ENCODE results near the gene ZNF467.

The ZNF467 gene

GRCh38 chr7:149778696-149779501, 5.5 kb upstream of the ZNF467 start:
- Histone ChIP-seq H4K20me1 (ENCODE audit: insufficient read depth, low read length) (peaks cover 13% of the 10 kb centered on the region), H3K27me3 (ENCODE audit: insufficient read depth, low read length, poor library complexity) (peaks cover 9% of the 10 kb centered on the region), H3K9me3 (ENCODE audit: insufficient read depth, low read length, severe bottlenecking) (no peaks in the 10 kb centered on the region), H3K4me1 (ENCODE audit: insufficient read depth, low read length) (no peaks in the 10 kb centered on the region), H3K79me2 (ENCODE audit: insufficient read depth, low read length) (no peaks in the 10 kb centered on the region), H2AFZ (ENCODE audit: low read depth, low read length) (no peak overlapping the region), H3K4me3 (ENCODE audit: low read depth in 1 of 2, low read length in 2 of 2) (no peak overlapping the region), H3K36me3 (ENCODE audit: insufficient read depth, low read length) (no peaks in the 10 kb centered on the region), H3K4me2 (ENCODE audit: insufficient read depth, low read length) (no peak overlapping the region), H3K27ac (ENCODE audit: low read length) (no peak overlapping the region), H3K9ac (ENCODE audit: low read depth, low read length) (no peak overlapping the region)
- DNase-seq (no peak), ATAC-seq (ENCODE audit: insufficient read depth, low read depth) (no peak)
- TF ChIP-seq EZH2 (IDR thresholded peaks at IDR 0.05; ENCODE audit: borderline replicate concordance, low read depth, low read length, severe bottlenecking): no peak
- TF ChIP-seq, protein P1, sequence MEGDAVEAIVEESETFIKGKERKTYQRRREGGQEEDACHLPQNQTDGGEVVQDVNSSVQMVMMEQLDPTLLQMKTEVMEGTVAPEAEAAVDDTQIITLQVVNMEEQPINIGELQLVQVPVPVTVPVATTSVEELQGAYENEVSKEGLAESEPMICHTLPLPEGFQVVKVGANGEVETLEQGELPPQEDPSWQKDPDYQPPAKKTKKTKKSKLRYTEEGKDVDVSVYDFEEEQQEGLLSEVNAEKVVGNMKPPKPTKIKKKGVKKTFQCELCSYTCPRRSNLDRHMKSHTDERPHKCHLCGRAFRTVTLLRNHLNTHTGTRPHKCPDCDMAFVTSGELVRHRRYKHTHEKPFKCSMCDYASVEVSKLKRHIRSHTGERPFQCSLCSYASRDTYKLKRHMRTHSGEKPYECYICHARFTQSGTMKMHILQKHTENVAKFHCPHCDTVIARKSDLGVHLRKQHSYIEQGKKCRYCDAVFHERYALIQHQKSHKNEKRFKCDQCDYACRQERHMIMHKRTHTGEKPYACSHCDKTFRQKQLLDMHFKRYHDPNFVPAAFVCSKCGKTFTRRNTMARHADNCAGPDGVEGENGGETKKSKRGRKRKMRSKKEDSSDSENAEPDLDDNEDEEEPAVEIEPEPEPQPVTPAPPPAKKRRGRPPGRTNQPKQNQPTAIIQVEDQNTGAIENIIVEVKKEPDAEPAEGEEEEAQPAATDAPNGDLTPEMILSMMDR (IDR thresholded peaks at IDR 0.05; ENCODE audit: borderline replicate concordance, extremely low read depth, low read length, poor library complexity, severe bottlenecking): no peak

DNA sequence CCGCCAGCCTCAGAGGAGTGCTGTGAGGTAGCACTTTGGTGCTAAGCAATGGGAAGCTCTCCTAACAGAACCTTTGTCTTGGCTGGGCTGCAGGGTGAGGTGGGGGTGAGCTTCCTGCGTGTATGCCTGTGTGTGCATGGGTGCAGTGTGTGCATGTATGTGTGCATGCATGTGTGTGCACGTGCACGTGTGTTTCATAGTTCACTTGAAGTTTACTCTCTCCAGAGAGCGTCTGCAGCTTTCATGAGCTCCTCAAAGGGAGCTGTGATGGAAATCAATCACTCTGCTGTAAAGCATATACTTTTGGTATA, 4.9 kb upstream of the ZNF467 start:
- H3K79me2 ChIP-seq (ENCODE audit: insufficient read depth, low read length): no peaks in the 10 kb centered on the region
- no peaks in the 10 kb centered on the region for H3K36me3 ChIP-seq (ENCODE audit: insufficient read depth, low read length)
- no peak for TF ChIP-seq EZH2 (IDR thresholded peaks at IDR 0.05; ENCODE audit: borderline replicate concordance, low read depth, low read length, severe bottlenecking)
- TF ChIP-seq, protein P1 (IDR thresholded peaks at IDR 0.05; ENCODE audit: borderline replicate concordance, extremely low read depth, low read length, poor library complexity, severe bottlenecking): no peak
- H3K9ac ChIP-seq (ENCODE audit: low read depth, low read length): no peak overlapping the region
- H4K20me1 ChIP-seq (ENCODE audit: insufficient read depth, low read length): peaks cover 13% of the 10 kb centered on the region
- H3K4me1 ChIP-seq (ENCODE audit: insufficient read depth, low read length): peaks cover 4% of the 10 kb centered on the region
- H2AFZ ChIP-seq (ENCODE audit: low read depth, low read length): no peak overlapping the region
- H3K27ac ChIP-seq (ENCODE audit: low read length): no peak overlapping the region
- DNase-seq (no peak), ATAC-seq (ENCODE audit: insufficient read depth, low read depth) (no peak)
- no peak overlapping the region for H3K4me3 ChIP-seq (ENCODE audit: low read depth in 1 of 2, low read length in 2 of 2)
- H3K9me3 ChIP-seq (ENCODE audit: insufficient read depth, low read length, severe bottlenecking): no peaks in the 10 kb centered on the region
- H3K4me2 ChIP-seq (ENCODE audit: insufficient read depth, low read length): no peak overlapping the region
- peaks cover 15% of the 10 kb centered on the region for H3K27me3 ChIP-seq (ENCODE audit: insufficient read depth, low read length, poor library complexity)

DNA sequence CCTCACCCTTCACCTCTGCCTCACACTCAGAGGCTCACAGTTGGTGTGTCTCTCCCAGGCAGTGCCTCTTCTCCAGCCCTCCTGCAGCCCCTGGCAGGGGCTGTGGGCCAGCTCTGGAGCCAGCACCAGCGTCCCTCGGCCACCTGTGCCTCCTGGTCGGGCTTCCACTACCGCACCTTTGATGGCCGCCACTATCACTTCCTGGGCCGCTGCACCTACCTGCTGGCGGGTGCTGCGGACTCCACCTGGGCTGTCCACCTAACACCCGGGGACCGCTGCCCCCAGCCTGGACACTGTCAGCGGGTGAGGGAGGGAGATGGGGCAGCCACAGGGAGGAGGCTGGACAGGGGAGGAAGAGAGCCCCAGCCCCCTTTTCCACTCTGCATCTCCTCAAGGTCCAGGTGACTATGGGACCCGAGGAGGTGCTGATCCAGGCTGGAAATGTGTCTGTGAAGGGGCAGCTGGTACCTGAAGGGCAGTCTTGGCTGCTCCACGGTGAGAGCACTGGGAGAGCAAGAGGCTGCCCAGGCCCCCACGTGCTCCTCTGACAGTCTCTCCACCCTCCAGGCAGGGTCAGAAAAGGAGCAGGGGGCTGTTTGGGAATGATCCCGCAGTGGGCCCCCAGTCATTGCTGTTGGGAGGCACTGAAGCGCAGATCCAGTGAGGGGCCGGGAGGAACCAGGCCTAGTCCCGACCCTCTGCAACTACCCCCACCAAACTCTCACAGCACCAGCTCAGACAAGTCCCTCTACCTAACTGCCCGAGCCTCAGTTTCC, 4.4 kb upstream of the ZNF467 start:
- ATAC-seq (ENCODE audit: insufficient read depth, low read depth): no peak
- no peak for TF ChIP-seq EZH2 (IDR thresholded peaks at IDR 0.05; ENCODE audit: borderline replicate concordance, low read depth, low read length, severe bottlenecking)
- TF ChIP-seq, protein P1 (IDR thresholded peaks at IDR 0.05; ENCODE audit: borderline replicate concordance, extremely low read depth, low read length, poor library complexity, severe bottlenecking): no peak
- Histone ChIP-seq H3K9ac (ENCODE audit: low read depth, low read length) (no peak overlapping the region), H3K4me2 (ENCODE audit: insufficient read depth, low read length) (no peak overlapping the region), H3K27ac (ENCODE audit: low read length) (no peak overlapping the region), H3K4me3 (ENCODE audit: low read depth in 1 of 2, low read length in 2 of 2) (no peak overlapping the region), H3K27me3 (ENCODE audit: insufficient read depth, low read length, poor library complexity) (peaks cover 19% of the 10 kb centered on the region), H3K9me3 (ENCODE audit: insufficient read depth, low read length, severe bottlenecking) (no peaks in the 10 kb centered on the region), H2AFZ (ENCODE audit: low read depth, low read length) (no peak overlapping the region), H3K4me1 (ENCODE audit: insufficient read depth, low read length) (peaks cover 8% of the 10 kb centered on the region), H3K36me3 (ENCODE audit: insufficient read depth, low read length) (no peaks in the 10 kb centered on the region), H3K79me2 (ENCODE audit: insufficient read depth, low read length) (no peaks in the 10 kb centered on the region), H4K20me1 (ENCODE audit: insufficient read depth, low read length) (peaks cover 13% of the 10 kb centered on the region)
- no peak for DNase-seq
